Left ventricle myocardium superior (tissue), 1 donor: Measurements from ENCODE around the gene MS4A15. TPM values are rescaled to one million over a fixed set of nuclear protein-coding genes. Genes with fewer than 3 reads are reported as not detected.

Experiments used
- ATAC-seq: fragments of 200-7000 bp; cut with Tn5 transposase; one replicate; pipeline ENCODE4 v1.9.1; 2020; ENCODE audit warnings: mild to moderate bottlenecking, moderate library complexity
- DNase-seq: peaks from one replicate; pipeline ENCODE4 v3.0.0-alpha.2; 2020
- intact Hi-C: fragments of 100-400 bp; cut with micrococcal nuclease; formaldehyde crosslinking; loops from one replicate; pipeline ENCODE4 v1.11.0; 2022
- total RNA-seq: library from RNA; stranded (reverse); fragmentation: NEBNext Ultra II Directional; extraction: Animal tissue kit (Norgen Biotek cat#: 25700); gene quantifications from one replicate; pipeline ENCODE4 v1.2.1, GENCODE V29; 2021
- donor health status: DM: no; HTN: yes; CAD: no; lungs with severe emphysema.

The MS4A15 gene
- total RNA-seq, 1 donor from 2014 or later, result not detected

GRCh38 chr11:60772666-60773065, 16.0 kb downstream of the MS4A15 start:
- intact Hi-C loops, result no loop called here
- DNase-seq, result no peak
- ATAC-seq, result no peak

GRCh38 chr11:60774726-60775125, 18.1 kb downstream of the MS4A15 start:
- ATAC-seq (no peak), DNase-seq (no peak)
- intact Hi-C loops, result loop anchor here (5.0 kb wide), 1 partner anchor 413 kb away; no protein-coding TSS in a partner anchor

- ATAC-seq (peak; percentile 92), DNase-seq (peak; percentile 70)
- intact Hi-C loops, result loop anchor here (5.0 kb wide), 1 partner anchor 412 kb away; no protein-coding TSS in a partner anchor
Observed at GRCh38 chr11:60775420-60775961, 18.8 kb downstream of the MS4A15 start.

GRCh38 chr11:60776167-60776566, 19.5 kb downstream of the MS4A15 start:
- intact Hi-C loops, result loop anchor here (5.0 kb wide), 1 partner anchor 411 kb away; no protein-coding TSS in a partner anchor
- DNase-seq (no peak), ATAC-seq (no peak)

- ATAC-seq, result no peak
- intact Hi-C loops, result loop anchor here (5.0 kb wide), 1 partner anchor 410 kb away; no protein-coding TSS in a partner anchor
- DNase-seq, result no peak
Observed at GRCh38 chr11:60777106-60777505, 20.4 kb downstream of the MS4A15 start.

GRCh38 chr11:60777572-60777971, 20.9 kb downstream of the MS4A15 start:
- ATAC-seq, result peak; percentile 15
- intact Hi-C loops, result loop anchor here (5.0 kb wide), 1 partner anchor 410 kb away; no protein-coding TSS in a partner anchor
- peak; percentile 48 for DNase-seq

GRCh38 chr11:60780065-60780464, 23.4 kb downstream of the MS4A15 start:
- ATAC-seq, result no peak
- intact Hi-C loops, result no loop called here
- no peak for DNase-seq

- ATAC-seq (no peak), DNase-seq (no peak)
- intact Hi-C loops, result no loop called here
Observed at GRCh38 chr11:60780774-60781173, 24.1 kb downstream of the MS4A15 start.

GRCh38 chr11:60781286-60781980, 24.8 kb downstream of the MS4A15 start:
- ATAC-seq (no peak), DNase-seq (no peak)
- intact Hi-C loops, result no loop called here

- intact Hi-C loops, result no loop called here
- no peak for DNase-seq
- no peak for ATAC-seq
Observed at GRCh38 chr11:60781981-60782316, 25.3 kb downstream of the MS4A15 start.

- DNase-seq (no peak), ATAC-seq (no peak)
- intact Hi-C loops, result no loop called here
Observed at GRCh38 chr11:60782393-60783140, 25.9 kb downstream of the MS4A15 start.

GRCh38 chr11:60783141-60783484, 26.4 kb downstream of the MS4A15 start:
- intact Hi-C loops, result no loop called here
- ATAC-seq, result no peak

GRCh38 chr11:60783911-60784310, 27.2 kb downstream of the MS4A15 start:
- intact Hi-C loops, result no loop called here
- DNase-seq (no peak), ATAC-seq (no peak)

More at GRCh38 chr11:60783141-60783484, 26.4 kb downstream of the MS4A15 start:
- no peak for DNase-seq

GRCh38 chr11:60785136-60785535, 28.5 kb downstream of the MS4A15 start, which contains the start of gene MS4A10:
TSS of gene MS4A10 (plus strand) at chr11:60785333. CDS start at chr11:60790336, 5,003 bp downstream.
- intact Hi-C loops, result no loop called here
- DNase-seq, result no peak
- no peak for ATAC-seq

- intact Hi-C loops, result no loop called here
- no peak for DNase-seq
- peak; percentile 39 for ATAC-seq
Observed at GRCh38 chr11:60785806-60786361, 29.2 kb downstream of the MS4A15 start.

- ATAC-seq, result peak; percentile 91
Observed at GRCh38 chr11:60786811-60787567, 30.3 kb downstream of the MS4A15 start.

GRCh38 chr11:60788401-60789125, 31.9 kb downstream of the MS4A15 start:
- no peak for ATAC-seq
- no peak for DNase-seq
- intact Hi-C loops, result no loop called here

More at GRCh38 chr11:60786811-60787567, 30.3 kb downstream of the MS4A15 start:
- peak; percentile 82 for DNase-seq
- intact Hi-C loops, result no loop called here

GRCh38 chr11:60790726-60791125, 34.1 kb downstream of the MS4A15 start:
- ATAC-seq (no peak), DNase-seq (peak; percentile 16)
- intact Hi-C loops, result no loop called here
